HS-27A (cell line): ENCODE data around the gene GORAB.

Experiments used
- DNase-seq: peaks from one replicate; pipeline ENCODE4 v3.0.0-alpha.2; 2012; ENCODE audit warnings: low read depth, missing footprints

GORAB gene

DNA sequence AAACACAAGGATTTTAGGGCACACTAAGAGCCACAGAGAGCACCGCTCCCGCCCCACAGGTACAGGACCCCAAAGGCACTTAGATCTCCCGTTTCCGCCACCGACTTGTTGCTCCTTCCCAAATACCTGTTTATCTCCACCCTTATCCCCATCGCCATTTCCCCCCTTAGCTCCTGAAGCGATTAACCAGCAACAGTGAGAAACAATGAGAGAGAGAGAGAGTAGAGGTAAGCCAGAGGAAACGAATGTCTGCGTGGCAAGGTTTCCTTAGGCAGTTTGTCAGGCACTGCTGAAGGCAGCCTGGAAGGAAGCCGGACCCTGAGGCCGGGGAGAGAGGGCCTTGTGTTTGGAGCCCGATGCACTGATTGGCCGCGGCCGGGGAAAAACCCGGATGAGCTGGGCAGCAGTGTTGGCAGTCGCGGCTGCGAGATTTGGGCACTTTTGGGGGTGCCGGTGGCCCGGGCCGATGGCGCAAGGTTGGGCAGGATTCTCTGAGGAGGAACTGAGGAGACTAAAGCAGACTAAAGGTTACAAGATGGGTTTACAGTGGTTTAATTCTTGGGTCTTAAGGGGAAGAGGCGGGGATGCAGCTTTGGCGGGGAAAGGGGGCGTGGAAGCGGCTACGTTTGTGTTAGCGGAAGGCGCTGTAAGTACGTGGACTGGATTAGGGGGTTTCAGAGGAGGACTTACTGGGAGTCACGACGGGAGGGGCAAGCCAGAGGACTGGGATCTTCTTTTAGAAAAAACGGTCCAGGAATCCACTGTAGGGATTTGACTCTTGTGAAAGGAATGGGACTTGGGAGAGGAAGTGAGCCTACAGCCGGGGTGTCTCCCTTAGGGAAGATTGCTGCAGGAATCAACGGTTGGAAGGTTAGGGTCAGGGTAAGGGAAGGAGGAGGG is at the start of gene GORAB:
Gene GORAB, plus strand, starts transcription at position 409 of the 900 bp plus-strand sequence. Its CDS starts 58 bp downstream, at position 467.
- DNase-seq: peak; percentile 81

GRCh38 chr1:170483051-170483450 is 48.9 kb upstream of the GORAB start:
- DNase-seq: no peak

DNA sequence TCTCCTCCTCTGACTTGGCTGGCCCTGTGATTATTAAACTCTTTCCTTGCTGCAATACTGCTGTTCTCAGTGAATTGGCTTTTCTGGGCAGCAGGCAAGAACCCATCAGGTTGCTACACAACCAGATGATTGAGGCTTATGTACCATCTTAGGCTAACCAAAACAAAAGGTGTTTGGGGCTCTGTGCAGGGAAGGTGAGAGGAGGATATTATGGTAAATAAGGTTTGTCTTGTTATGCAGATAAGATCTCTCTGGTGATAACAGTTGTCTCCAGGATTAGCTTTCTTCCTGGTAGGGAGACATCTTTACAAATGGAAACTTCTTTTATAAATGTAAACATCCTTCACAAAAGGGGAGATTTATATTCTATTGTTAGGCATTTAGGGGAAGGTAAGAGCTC is 44.5 kb upstream of the GORAB start:
- no peak for DNase-seq

GRCh38 chr1:170491291-170491690 is 40.7 kb upstream of the GORAB start:
- no peak for DNase-seq

DNA sequence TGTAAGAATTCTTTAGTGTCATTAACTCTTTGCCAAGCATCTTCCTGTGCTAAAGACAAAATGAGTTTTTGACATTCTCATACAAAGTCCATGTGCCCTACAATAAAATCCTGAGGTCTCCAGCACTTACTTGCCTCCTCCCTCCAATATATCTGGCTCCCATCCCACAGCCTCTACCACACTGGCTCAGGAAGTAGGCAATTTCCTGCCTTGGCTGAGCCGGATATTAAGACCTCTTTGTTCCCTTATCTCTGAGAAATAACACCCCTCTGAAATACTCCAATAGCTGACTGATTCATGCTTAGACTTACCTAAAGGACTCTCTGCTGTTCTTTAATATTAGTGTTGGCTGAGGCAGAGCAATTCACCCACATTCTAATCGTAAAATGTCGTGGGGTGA is 37.6 kb upstream of the GORAB start:
- DNase-seq: no peak

DNA sequence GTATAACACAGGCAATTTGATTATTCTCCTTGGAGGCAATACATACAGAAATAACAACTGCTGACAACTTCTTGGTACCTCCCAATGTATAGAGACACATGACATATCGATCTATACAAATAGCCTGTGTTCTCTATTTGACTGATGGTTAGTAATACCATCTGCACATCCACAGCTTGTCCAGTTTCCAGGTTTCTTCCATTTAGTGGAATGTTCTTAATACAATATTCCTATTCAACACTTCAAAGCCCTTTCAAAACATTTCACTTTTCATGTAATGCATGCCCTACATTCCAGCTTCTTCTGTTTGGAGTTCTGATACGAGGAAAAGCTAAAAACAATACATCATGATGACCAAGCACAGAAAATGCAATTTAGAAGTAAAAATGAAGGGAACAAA is 37.0 kb upstream of the GORAB start:
- DNase-seq: no peak

- DNase-seq: no peak
Measured at GRCh38 chr1:170498876-170499275, 33.1 kb upstream of the GORAB start.

GRCh38 chr1:170503665-170504064 is 28.3 kb upstream of the GORAB start:
- DNase-seq: no peak

DNA sequence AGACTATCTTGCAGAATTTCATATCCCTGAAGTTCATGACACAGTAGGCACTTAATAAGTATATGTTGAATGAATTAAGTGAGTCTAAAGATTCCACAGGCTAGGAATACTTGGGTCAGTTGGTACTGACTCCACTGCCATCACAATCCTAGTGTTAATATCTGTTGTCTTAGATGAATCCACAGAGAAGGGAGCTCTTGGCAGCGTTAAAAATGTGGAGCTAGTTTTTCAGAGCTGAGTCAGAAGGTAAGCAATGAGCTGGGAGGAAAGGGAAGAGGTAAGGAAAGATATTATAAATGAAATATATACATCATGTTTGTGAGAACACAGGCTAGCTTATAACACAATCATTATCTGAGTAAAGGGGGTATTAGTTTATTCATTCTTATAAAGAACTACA is 21.8 kb upstream of the GORAB start:
- DNase-seq: no peak

GRCh38 chr1:170511038-170511437 is 20.9 kb upstream of the GORAB start:
- DNase-seq: no peak

DNA sequence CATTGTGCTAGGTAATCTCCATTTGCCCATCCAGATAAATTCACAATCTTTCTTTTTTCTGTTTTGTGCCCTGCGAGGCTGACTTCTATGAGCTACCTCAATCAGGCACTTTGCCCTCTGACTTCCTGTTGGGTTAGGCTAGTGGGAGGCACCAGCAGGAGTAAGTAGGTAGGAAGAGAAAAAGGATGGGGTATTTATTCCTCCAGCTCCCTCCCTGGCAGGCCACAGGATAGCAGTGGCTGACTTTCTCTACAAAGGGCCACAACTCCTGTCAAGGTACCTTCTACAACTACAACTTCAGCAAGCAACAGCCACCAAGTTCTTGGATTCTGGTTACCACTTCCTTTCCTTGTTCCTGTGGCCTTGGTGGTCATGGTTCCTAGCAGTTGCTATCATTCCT is 18.8 kb upstream of the GORAB start:
- DNase-seq: no peak

DNA sequence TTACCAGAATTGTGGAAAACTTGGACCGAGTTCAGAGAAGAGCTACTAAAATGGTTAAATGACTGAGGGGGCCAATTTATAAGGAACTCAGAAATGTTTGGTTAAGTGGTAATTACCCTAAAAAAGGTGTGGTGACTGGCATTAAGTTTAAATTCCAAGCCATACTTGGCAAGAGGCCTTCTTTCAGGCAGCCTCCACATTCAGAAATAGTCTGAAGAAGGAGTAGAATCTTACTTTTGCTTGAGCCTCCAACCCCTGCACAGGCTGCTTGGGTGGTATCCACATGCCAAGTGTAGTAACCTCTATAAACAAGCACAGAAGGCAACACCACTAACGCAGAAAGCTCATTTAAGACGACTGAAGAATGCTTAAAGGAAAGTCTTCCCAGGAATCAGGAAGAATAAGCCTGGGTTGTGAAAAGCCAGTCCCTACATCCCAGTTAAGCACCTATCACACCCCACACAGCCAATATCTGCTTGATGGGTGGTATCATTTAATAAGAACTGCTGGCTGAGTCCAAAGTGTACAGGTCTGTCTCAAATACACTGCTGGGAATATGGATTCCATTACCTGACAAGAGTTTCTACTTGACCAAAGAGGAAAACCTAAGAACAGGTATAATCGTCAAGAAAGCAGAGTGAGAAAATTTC is 13.7 kb upstream of the GORAB start:
- DNase-seq: no peak

GRCh38 chr1:170518965-170519364 is 13.0 kb upstream of the GORAB start:
- DNase-seq: no peak

- no peak for DNase-seq
Measured at GRCh38 chr1:170520601-170521000, 11.4 kb upstream of the GORAB start.

DNA sequence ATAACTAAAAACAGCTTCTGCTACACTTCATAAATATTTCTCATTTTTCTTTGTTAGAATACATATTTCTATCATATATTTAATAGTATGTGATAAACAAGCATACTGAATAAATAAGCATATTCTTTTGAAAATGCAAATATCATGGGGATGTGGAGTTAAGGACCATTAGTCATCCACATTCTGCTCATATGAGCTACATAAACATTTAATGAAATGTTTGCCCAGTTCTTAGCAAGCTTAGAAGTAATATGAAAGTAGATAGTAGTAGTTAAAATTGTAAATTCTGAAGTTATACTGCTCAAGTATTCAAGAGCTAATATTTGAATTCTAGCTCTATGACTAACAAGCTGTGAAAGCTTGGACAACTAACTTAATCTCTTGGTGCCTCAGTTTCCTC is 10.1 kb upstream of the GORAB start:
- DNase-seq: no peak

GRCh38 chr1:170530972-170531757 is 801 bp upstream of the GORAB start:
- no peak for DNase-seq

- DNase-seq: no peak
Measured at GRCh38 chr1:170533298-170533697, 1.3 kb downstream of the GORAB start.

GRCh38 chr1:170534626-170535147 is 2.7 kb downstream of the GORAB start:
- no peak for DNase-seq

DNA sequence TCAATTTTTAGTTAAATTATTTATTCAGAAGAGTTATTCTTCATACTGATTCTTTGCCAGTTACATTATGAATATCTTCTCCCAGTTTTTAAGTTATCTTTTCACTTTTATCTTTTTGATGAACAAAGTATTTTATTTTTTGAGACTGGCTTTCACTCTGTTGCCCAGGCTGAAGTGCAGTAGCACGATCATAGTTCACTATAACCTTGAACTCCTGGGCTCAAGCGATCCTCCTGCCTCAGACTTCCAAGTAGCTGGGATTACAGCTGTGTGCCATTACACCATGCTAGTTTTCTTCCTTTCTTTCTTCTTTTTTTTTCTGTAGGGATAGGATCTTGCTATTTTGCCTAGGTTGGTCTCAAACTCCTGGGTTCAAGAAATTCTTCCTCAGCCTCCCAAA is 3.5 kb downstream of the GORAB start:
- DNase-seq: no peak

DNA sequence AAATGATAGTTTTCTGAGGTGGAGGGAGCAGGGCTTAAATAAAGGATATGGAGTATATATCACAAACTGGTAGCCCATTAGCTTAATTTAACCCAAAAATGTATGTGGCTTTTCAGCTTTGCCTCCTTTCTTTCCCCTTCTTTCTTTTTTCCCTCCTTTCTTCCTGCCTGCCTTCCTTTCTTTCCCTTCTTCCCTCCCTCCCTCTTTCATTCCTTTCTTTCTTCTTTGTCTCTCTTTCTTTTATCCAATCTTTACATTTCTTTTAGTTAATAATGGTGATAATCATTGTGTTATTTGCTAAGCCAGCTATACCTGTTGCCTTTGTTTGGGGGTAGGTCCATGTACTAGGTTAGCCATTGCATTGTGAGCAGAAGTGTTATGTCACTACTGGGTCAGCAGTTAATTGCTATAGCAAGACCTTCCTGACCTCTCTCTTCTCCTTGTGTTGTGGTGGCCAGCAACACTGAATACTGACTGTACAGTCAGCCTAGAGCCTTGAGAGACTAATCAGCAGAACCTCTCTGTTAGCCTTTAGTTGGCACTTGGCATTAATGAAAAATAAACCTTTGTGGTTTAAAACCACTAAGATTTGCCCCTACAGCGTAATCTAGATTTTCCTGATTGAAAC is 5.1 kb downstream of the GORAB start:
- no peak for DNase-seq

GRCh38 chr1:170537798-170538503 is 6.0 kb downstream of the GORAB start:
- no peak for DNase-seq
